GM18505 (cell line): ENCODE data around the gene SMARCD2.

Source experiments
- ATAC-seq: cut with Tn5 transposase; IDR thresholded peaks from one replicate; pipeline ENCODE4 v1.9.1; 2021; ENCODE audit not compliant: unreplicated experiment
- POLR2A ChIP-seq: IDR thresholded peaks from 4 replicates; pipeline ENCODE4 v1.6.1; 2011; ENCODE audit warnings: borderline replicate concordance; ENCODE audit not compliant: insufficient read depth, insufficient read length; ENCODE audit errors: extremely low read depth

SMARCD2 gene

GRCh38 chr17:63841350-63842172 lies 924 bp downstream of the SMARCD2 start:
- ATAC-seq, result no peak
- TF ChIP-seq POLR2A, result no peak

GRCh38 chr17:63840591-63841349 lies 1.7 kb downstream of the SMARCD2 start:
- no peak for ATAC-seq

GRCh38 chr17:63838631-63839171 lies 3.8 kb downstream of the SMARCD2 start:
- no peak for TF ChIP-seq POLR2A
- ATAC-seq, result no peak

More at GRCh38 chr17:63840591-63841349, 1.7 kb downstream of the SMARCD2 start:
- TF ChIP-seq POLR2A, result no peak

- no peak for TF ChIP-seq POLR2A
- no peak for ATAC-seq
Observed at GRCh38 chr17:63837962-63838600, 4.4 kb downstream of the SMARCD2 start.

DNA sequence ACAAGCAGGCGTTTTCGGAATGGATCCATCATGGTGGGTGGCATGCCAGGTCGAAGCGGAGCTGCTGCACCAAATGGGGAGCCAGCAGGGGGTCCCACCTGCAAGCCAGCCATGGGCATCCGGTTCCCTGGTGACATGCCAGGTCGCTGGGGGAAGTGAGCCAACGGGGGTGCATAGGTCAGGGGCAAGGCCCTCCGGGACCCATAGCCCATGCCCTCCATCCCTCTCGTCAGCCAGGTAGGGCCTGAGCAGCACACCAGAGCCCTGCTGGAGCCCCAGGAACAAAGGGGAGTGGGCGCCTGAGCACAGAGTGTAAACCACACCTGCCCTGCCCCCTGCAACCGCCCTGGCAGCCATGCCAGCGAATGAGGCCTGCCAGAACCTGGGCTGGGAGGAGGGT lies 5.0 kb downstream of the SMARCD2 start:
- no peak for TF ChIP-seq POLR2A
- ATAC-seq, result no peak

GRCh38 chr17:63836811-63837210 lies 5.7 kb downstream of the SMARCD2 start:
- no peak for ATAC-seq

DNA sequence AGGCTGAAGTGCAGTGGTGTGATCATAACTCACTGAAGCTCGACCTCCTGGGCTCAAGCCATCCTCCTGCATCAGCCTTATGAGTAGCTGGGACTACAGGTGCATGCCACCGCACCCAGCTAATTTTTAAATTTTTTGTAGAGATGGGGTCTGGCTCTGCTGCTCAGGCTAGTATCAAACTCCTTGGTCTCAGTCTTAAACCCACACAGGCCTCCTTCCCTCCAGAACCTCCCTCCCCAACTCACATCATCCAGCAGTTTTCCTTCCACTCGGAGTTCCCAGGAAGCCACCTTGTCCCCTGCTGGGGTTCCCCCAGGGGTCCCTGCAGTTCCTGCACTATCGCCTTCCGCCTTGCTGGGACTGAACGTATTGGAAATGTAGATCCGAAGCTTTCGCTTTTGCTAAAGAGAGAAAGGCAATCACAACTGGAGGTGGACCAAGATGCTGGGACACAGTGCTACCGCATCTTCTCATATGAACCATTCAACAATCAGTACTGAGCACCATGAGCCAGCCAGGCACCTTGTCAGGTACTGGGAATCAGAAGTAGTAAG lies 7.2 kb downstream of the SMARCD2 start:
- TF ChIP-seq POLR2A, result no peak
- ATAC-seq, result no peak

More at GRCh38 chr17:63836811-63837210, 5.7 kb downstream of the SMARCD2 start:
- no peak for TF ChIP-seq POLR2A

- TF ChIP-seq POLR2A, result no peak
- no peak for ATAC-seq
Observed at GRCh38 chr17:63834431-63835166, 7.9 kb downstream of the SMARCD2 start.

DNA sequence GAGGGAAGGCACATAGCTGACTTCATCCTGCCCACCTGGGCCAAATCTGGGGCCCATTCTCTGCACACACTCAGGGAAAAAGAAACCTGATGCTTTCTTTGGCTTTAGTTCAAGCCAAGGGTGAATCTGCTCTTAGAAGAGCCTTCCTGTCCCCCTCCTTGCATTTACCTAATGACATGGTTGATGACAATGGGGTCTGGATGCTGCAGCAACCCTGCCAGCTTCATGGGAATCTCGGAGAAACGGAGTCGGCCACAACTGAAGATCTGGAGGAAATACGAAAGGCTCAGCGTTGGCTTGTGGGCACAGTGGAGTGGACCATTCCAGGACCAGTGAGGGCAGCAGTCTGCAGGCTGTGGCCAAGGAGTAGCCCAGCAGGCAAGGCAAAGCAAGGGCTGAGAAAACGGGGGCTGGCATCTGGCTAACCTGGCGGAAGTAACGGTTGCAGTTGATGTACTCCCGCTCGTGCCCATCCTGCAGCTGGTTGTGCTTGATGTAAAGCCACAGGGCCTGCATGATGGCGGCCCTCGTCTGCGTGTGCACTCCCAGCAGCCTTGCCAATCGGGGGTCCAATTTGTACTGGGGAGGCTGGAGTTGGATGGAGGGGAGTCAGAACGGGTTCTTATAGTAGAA lies 8.6 kb downstream of the SMARCD2 start:
- peak; percentile 31 for TF ChIP-seq POLR2A
- ATAC-seq, result no peak

DNA sequence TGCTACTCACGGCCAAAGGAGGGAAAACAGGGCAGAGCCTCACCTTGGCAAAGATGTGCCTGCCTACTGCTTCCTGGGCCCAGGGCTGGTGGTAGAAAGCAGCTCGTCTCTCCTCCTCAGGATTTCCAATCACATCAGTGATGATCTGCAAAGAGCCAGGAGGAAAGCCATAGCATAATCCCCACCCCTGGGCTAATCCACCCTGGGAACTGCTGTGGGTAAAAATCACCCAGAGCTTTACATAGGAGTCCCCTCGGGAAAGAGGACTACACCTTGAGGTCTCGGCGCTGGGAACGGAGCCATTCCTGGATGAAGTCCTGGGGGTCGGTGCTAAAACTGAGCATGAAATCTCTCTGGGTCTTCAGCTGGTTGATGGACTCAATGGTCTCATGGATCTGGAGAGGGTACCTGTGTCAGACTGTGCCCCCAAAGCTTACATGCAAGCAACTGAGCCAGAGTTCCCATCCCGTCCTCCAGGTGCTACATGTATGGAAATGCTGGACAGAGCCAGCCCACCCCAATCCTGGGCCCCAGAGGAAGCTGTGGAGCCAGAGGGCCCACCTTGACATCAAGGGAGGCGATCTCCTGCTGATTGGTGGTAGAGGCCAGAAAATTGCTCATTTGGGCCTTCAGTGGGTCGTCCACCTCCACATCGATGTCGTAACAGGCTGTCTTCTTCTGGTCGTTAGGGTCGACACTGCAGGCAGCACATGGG lies 9.3 kb downstream of the SMARCD2 start:
- no peak for TF ChIP-seq POLR2A
- no peak for ATAC-seq

- no peak for ATAC-seq
- no peak for TF ChIP-seq POLR2A
Observed at GRCh38 chr17:63832455-63832854, 10.0 kb downstream of the SMARCD2 start.

DNA sequence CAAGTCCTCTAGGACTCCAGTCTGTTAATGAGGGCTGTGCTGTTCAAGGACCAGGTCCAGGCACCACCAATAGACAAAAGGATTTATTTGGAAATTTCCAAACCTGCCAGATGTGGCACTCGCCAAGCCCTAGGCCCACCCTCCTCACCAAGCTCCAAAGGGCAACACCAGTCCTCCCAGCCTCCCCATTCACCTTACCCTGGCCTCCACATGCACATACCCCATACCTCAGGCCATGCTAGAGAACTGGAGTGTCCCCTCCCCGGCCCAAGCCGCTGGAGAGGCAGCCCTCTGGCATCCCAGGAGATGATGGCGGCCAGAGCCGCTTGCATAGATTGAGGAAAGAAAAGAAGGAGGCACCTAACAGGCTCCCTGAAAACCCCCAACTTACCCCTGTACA lies 10.5 kb downstream of the SMARCD2 start:
- ATAC-seq, result no peak
- TF ChIP-seq POLR2A, result no peak

DNA sequence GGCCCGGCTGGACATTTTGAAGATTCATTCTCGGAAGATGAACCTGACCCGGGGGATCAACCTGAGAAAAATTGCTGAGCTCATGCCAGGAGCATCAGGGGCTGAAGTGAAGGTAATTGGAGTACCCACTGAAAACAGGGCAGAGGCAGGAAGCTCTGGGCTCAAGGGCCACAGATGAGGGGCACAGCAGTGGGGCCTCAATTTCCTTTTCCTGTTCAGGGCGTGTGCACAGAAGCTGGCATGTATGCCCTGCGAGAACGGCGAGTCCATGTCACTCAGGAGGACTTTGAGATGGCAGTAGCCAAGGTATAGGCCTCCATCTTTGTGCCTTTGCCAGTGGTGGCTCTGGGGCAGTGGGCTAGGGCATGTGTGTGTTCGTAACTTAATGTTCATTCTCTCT lies 11.0 kb downstream of the SMARCD2 start:
- TF ChIP-seq POLR2A, result no peak
- no peak for ATAC-seq
